Glomerular visceral epithelial cell (primary cell): ENCODE measurements around the gene MICALL2.

Source experiments
- DNase-seq: peaks from one replicate; pipeline ENCODE4 v3.0.0-alpha.2; 2016; ENCODE audit errors: extremely low spot score

MICALL2 gene

GRCh38 chr7:1433128-1433920, 25.9 kb downstream of the MICALL2 start:
- no peak for DNase-seq

- peak; percentile 53 for DNase-seq
Observed at GRCh38 chr7:1432411-1433082, 26.7 kb downstream of the MICALL2 start.

GRCh38 chr7:1431634-1432380, 27.5 kb downstream of the MICALL2 start:
- no peak for DNase-seq

GRCh38 chr7:1431226-1431625, 28.0 kb downstream of the MICALL2 start:
- DNase-seq = no peak

GRCh38 chr7:1430056-1430845, 29.0 kb downstream of the MICALL2 start:
- no peak for DNase-seq

GRCh38 chr7:1428941-1429501, 30.2 kb downstream of the MICALL2 start:
- DNase-seq = no peak

- DNase-seq = no peak
Observed at GRCh38 chr7:1427064-1427657, 32.1 kb downstream of the MICALL2 start.

- no peak for DNase-seq
Observed at GRCh38 chr7:1426474-1426873, 32.8 kb downstream of the MICALL2 start.

- no peak for DNase-seq
Observed at GRCh38 chr7:1425292-1426136, 33.8 kb downstream of the MICALL2 start.

GRCh38 chr7:1424041-1424440, 35.2 kb downstream of the MICALL2 start:
- DNase-seq = no peak

- DNase-seq = no peak
Observed at GRCh38 chr7:1423264-1423811, 35.9 kb downstream of the MICALL2 start.

- no peak for DNase-seq
Observed at GRCh38 chr7:1422512-1423263, 36.6 kb downstream of the MICALL2 start.

GRCh38 chr7:1421946-1422345, 37.3 kb downstream of the MICALL2 start:
- DNase-seq = no peak

- DNase-seq = no peak
Observed at GRCh38 chr7:1421020-1421790, 38.1 kb downstream of the MICALL2 start.

GRCh38 chr7:1419688-1420087, 39.6 kb downstream of the MICALL2 start:
- no peak for DNase-seq

GRCh38 chr7:1419310-1419634, 40.0 kb downstream of the MICALL2 start:
- DNase-seq = no peak

GRCh38 chr7:1418505-1419309, 40.6 kb downstream of the MICALL2 start:
- DNase-seq = no peak
